CD14-positive monocyte (primary cell): ENCODE data around the gene GPC6. TPM values are rescaled to one million over a fixed set of nuclear protein-coding genes. Genes with fewer than 3 reads are reported as not detected.

Experiments used
- DNase-seq, 3 donors: peaks; one replicate each; pipeline ENCODE4 v3.0.0-alpha.2; 2011 to 2022
- H2AFZ ChIP-seq: 2 replicates; pipeline ENCODE4 v1.6.0; 2012; ENCODE audit warnings: mild to moderate bottlenecking, low read depth, low read length, inconsistent platforms; ENCODE audit not compliant: insufficient read depth, poor library complexity, severe bottlenecking
- H3K27ac ChIP-seq, 2 donors: 1 replicate in 1 of 2; 2 replicates in 1 of 2; pipeline ENCODE4 v1.5.1; 2012 to 2013; ENCODE audit warnings: low read length in 2 of 2, control low read depth in 1 of 2, inconsistent platforms in 1 of 2, low read depth in 1 of 2, mild to moderate bottlenecking in 1 of 2
- H3K27me3 ChIP-seq, 2 donors: one replicate each; pipeline versions ENCODE4 v1.6.0 to v1.6.1; 2011 to 2013; ENCODE audit warnings: low read length in 2 of 2; ENCODE audit not compliant: control insufficient read depth in 2 of 2, insufficient read depth in 2 of 2
- H3K36me3 ChIP-seq, 2 donors: replicated peaks in 1 of 2; 1 replicate in 1 of 2; 2 replicates in 1 of 2; pipeline versions ENCODE4 v1.5.1 to v1.6.1; 2012 to 2013; ENCODE audit warnings: low read length in 2 of 2, control low read depth in 1 of 2, inconsistent platforms in 1 of 2, mild to moderate bottlenecking in 1 of 2; ENCODE audit not compliant: insufficient read depth in 2 of 2, control insufficient read depth in 1 of 2
- H3K4me1 ChIP-seq, 2 donors: 1 replicate in 1 of 2; 2 replicates in 1 of 2; pipeline versions ENCODE4 v1.5.1 to v1.6.1; 2012 to 2013; ENCODE audit warnings: low read length in 2 of 2, control low read depth in 1 of 2, inconsistent platforms in 1 of 2, mild to moderate bottlenecking in 1 of 2, moderate library complexity in 1 of 2; ENCODE audit not compliant: insufficient read depth in 2 of 2, control insufficient read depth in 1 of 2
- H3K4me2 ChIP-seq: replicated peaks from 2 replicates; pipeline ENCODE3; 2012; ENCODE audit warnings: low read length, moderate library complexity, mild to moderate bottlenecking; ENCODE audit not compliant: poor library complexity, severe bottlenecking; ENCODE audit errors: extremely low read depth
- H3K4me3 ChIP-seq, 3 experiments: fragments of 200-600 bp in 1 of 3; sonication (generic) in 1 of 3; replicated peaks in 1 of 3; 1 replicate in 2 of 3; 2 replicates in 1 of 3; pipeline ENCODE4 v1.5.1; 2011 to 2013; ENCODE audit warnings: low read length in 3 of 3, mild to moderate bottlenecking in 3 of 3, control low read depth in 2 of 3, low read depth in 2 of 3, inconsistent platforms in 1 of 3, moderate library complexity in 1 of 3
- H3K79me2 ChIP-seq: 2 replicates; pipeline ENCODE4 v1.6.0; 2012; ENCODE audit warnings: mild to moderate bottlenecking, control low read depth, inconsistent platforms, low read length, moderate library complexity; ENCODE audit not compliant: insufficient read depth
- H3K9ac ChIP-seq: 2 replicates; pipeline ENCODE4 v1.6.0; 2017; ENCODE audit warnings: low read length, mild to moderate bottlenecking; ENCODE audit not compliant: insufficient read depth, poor library complexity, severe bottlenecking
- H3K9me3 ChIP-seq, 2 donors: replicated peaks in 1 of 2; 1 replicate in 1 of 2; 2 replicates in 1 of 2; pipeline versions ENCODE4 v1.5.1 to v1.6.1; 2012 to 2013; ENCODE audit warnings: low read length in 2 of 2, control low read depth in 1 of 2; ENCODE audit not compliant: control insufficient read depth in 1 of 2, insufficient read depth in 1 of 2
- H4K20me1 ChIP-seq: 2 replicates; pipeline ENCODE4 v1.6.0; 2012; ENCODE audit warnings: mild to moderate bottlenecking, low read length, control low read depth, moderate library complexity; ENCODE audit not compliant: insufficient read depth
- H3K27ac Mint-ChIP-seq, 7 donors: one replicate each; pipeline ENCODE4 v1.8.0; 2020; ENCODE audit warnings: mild to moderate bottlenecking in 7 of 7, mixed read lengths in 7 of 7, moderate library complexity in 6 of 7, inconsistent platforms in 2 of 7
- H3K27me3 Mint-ChIP-seq, 3 donors: one replicate each; pipeline ENCODE4 v1.8.0; 2021 to 2022; ENCODE audit warnings: low read depth in 3 of 3, mild to moderate bottlenecking in 3 of 3, mixed read lengths in 3 of 3, moderate library complexity in 3 of 3, inconsistent platforms in 1 of 3
- H3K36me3 Mint-ChIP-seq, 2 donors: one replicate each; pipeline ENCODE4 v1.8.0; 2020; ENCODE audit warnings: mixed read lengths in 2 of 2, inconsistent platforms in 1 of 2, mild to moderate bottlenecking in 1 of 2
- H3K4me1 Mint-ChIP-seq: one replicate; pipeline ENCODE4 v1.8.0; 2020; ENCODE audit warnings: mild to moderate bottlenecking, mixed read lengths
- H3K4me3 Mint-ChIP-seq, 2 donors: one replicate each; pipeline ENCODE4 v1.8.0; 2020; ENCODE audit warnings: mild to moderate bottlenecking in 2 of 2, mixed read lengths in 2 of 2, moderate library complexity in 1 of 2
- H3K9me3 Mint-ChIP-seq, 7 donors: one replicate each; pipeline ENCODE4 v1.8.0; 2020 to 2022; ENCODE audit warnings: mixed read lengths in 7 of 7, mild to moderate bottlenecking in 6 of 7, moderate library complexity in 6 of 7, inconsistent platforms in 2 of 7
- WGBS: methylation state at CpG from one replicate; pipeline ENCODE4 v1.1.5; 2013; ENCODE audit warnings: missing lambda C conversion rate; ENCODE audit not compliant: insufficient coverage; 5-methylcytosine and 5-hydroxymethylcytosine counted together
- intact Hi-C, 2 donors: fragments of 100-400 bp; cut with micrococcal nuclease; formaldehyde crosslinking; loops; one replicate each; pipeline versions ENCODE4 v1.15.0 to v1.15.1; 2023
- polyA plus RNA-seq, 3 donors: library from polyadenylated mRNA; depleted of rRNA in 1 of 3; unstranded in 2 of 3; stranded (reverse) in 1 of 3; fragments of 300-500 nt in 2 of 3; fragments of >200 nt in 1 of 3; fragmentation: Illumina TruSeq in 2 of 3; gene quantifications; 1 replicate in 2 of 3; 2 replicates in 1 of 3; pipeline ENCODE4 v1.2.3, GENCODE V29; 2012 to 2021
- TF ChIP-seq, protein P1 (sequence below): fragments of 200-600 bp; IDR thresholded peaks from one replicate; pipeline ENCODE4 v1.8.0; 2022; ENCODE audit warnings: antibody characterized with exemption, mild to moderate bottlenecking

Gene GPC6
- polyA plus RNA-seq, 3 donors: not detected

GRCh38 chr13:93674337-93674755, 447.7 kb downstream of the GPC6 start:
- Mint-ChIP-seq H3K4me1 (no peaks in the 10 kb centered on the region), H3K4me3 (no peak overlapping the region), H3K36me3 (no peaks in the 10 kb centered on the region), H3K27me3 (peaks cover 0 to 4% (median 0%) of the 10 kb centered on the region in 3 donors), H3K27ac (no peak overlapping the region), H3K9me3 (peaks cover 0 to 5% (median 0%) of the 10 kb centered on the region in 7 donors)
- intact Hi-C loops: no loop called here
- no peak for DNase-seq
- H3K4me3 ChIP-seq: no peak overlapping the region
- H4K20me1 ChIP-seq: no peaks in the 10 kb centered on the region
- H2AFZ ChIP-seq: no peak overlapping the region
- H3K4me2 ChIP-seq: no peak overlapping the region
- H3K79me2 ChIP-seq: no peaks in the 10 kb centered on the region
- no peak overlapping the region for H3K27ac ChIP-seq
- no peak overlapping the region for H3K9ac ChIP-seq
- TF ChIP-seq, protein P1, sequence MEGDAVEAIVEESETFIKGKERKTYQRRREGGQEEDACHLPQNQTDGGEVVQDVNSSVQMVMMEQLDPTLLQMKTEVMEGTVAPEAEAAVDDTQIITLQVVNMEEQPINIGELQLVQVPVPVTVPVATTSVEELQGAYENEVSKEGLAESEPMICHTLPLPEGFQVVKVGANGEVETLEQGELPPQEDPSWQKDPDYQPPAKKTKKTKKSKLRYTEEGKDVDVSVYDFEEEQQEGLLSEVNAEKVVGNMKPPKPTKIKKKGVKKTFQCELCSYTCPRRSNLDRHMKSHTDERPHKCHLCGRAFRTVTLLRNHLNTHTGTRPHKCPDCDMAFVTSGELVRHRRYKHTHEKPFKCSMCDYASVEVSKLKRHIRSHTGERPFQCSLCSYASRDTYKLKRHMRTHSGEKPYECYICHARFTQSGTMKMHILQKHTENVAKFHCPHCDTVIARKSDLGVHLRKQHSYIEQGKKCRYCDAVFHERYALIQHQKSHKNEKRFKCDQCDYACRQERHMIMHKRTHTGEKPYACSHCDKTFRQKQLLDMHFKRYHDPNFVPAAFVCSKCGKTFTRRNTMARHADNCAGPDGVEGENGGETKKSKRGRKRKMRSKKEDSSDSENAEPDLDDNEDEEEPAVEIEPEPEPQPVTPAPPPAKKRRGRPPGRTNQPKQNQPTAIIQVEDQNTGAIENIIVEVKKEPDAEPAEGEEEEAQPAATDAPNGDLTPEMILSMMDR: no peak
- no peaks in the 10 kb centered on the region for H3K4me1 ChIP-seq
- H3K9me3 ChIP-seq: peaks cover 0 to 3% of the 10 kb centered on the region in 2 donors
- H3K27me3 ChIP-seq: no peaks in the 10 kb centered on the region
- H3K36me3 ChIP-seq: no peaks in the 10 kb centered on the region
- WGBS: no CpG with 5 or more reads among the region's 3 CpGs

GRCh38 chr13:93680329-93680728, 453.7 kb downstream of the GPC6 start:
- 88% methylated on average over 2 of the region's 2 CpGs for WGBS
- H3K4me1 Mint-ChIP-seq: no peaks in the 10 kb centered on the region
- no peaks in the 10 kb centered on the region for H3K27me3 Mint-ChIP-seq
- no peaks in the 10 kb centered on the region for H3K36me3 Mint-ChIP-seq
- TF ChIP-seq, protein P1: no peak
- intact Hi-C loops: no loop called here
- Histone ChIP-seq H3K9ac (no peak overlapping the region), H3K9me3 (peaks cover 0 to 6% of the 10 kb centered on the region in 2 donors), H3K79me2 (no peaks in the 10 kb centered on the region), H3K4me3 (no peak overlapping the region), H3K4me2 (no peak overlapping the region), H3K27ac (no peak overlapping the region), H3K27me3 (no peaks in the 10 kb centered on the region), H2AFZ (no peak overlapping the region), H3K4me1 (no peaks in the 10 kb centered on the region), H3K36me3 (no peaks in the 10 kb centered on the region), H4K20me1 (no peaks in the 10 kb centered on the region)
- DNase-seq: no peak
- no peak overlapping the region for H3K27ac Mint-ChIP-seq
- H3K9me3 Mint-ChIP-seq: peaks cover 0 to 3% (median 2%) of the 10 kb centered on the region in 7 donors
- no peak overlapping the region for H3K4me3 Mint-ChIP-seq
